ENCODE measurements around the gene C1orf232.

DNA sequence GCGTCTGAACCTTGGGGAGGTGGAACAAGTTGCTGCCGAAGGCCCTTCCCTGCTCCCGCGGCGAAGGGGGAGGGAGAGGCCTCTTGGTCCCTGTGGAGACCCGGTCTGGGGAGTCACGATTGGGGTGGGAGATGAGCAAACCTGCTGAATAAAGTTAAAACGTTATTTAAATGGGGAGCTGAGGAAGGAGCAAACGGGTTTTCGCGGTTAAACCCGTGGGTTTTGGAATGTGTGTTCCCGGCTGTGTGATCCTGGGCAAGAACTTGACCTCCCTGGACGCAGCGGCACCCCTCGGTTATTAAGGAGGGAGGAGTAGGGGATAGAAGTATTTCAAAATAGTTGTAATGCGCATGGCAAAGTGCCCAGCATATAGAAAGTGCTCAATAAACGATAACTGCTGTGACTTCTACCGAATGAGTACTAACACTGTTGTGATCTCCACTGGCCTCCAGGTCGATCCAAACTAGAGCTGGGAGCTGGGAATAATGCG is 6.5 kb downstream of the C1orf232 start:
- no peak for TF ChIP-seq EZH2 (IDR thresholded peaks at IDR 0.05; ENCODE audit: low read length, unreplicated experiment)
- TF ChIP-seq, protein P1, sequence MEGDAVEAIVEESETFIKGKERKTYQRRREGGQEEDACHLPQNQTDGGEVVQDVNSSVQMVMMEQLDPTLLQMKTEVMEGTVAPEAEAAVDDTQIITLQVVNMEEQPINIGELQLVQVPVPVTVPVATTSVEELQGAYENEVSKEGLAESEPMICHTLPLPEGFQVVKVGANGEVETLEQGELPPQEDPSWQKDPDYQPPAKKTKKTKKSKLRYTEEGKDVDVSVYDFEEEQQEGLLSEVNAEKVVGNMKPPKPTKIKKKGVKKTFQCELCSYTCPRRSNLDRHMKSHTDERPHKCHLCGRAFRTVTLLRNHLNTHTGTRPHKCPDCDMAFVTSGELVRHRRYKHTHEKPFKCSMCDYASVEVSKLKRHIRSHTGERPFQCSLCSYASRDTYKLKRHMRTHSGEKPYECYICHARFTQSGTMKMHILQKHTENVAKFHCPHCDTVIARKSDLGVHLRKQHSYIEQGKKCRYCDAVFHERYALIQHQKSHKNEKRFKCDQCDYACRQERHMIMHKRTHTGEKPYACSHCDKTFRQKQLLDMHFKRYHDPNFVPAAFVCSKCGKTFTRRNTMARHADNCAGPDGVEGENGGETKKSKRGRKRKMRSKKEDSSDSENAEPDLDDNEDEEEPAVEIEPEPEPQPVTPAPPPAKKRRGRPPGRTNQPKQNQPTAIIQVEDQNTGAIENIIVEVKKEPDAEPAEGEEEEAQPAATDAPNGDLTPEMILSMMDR (conservative IDR thresholded peaks at IDR 0.05; ENCODE audit: low read depth, low read length): no peak
- TF ChIP-seq EZH2phosphoT487 (IDR thresholded peaks at IDR 0.05; ENCODE audit: borderline replicate concordance, low read length): no peak

Measured in PC-3 (cell line).